GM21526 (cell line): ENCODE measurements around the gene SYT7.

Source experiments
- ATAC-seq: cut with Tn5 transposase; IDR thresholded peaks from one replicate; pipeline ENCODE4 v1.9.1; 2021; ENCODE audit warnings: moderate library complexity; ENCODE audit not compliant: unreplicated experiment, low FRiP score

Gene SYT7

DNA sequence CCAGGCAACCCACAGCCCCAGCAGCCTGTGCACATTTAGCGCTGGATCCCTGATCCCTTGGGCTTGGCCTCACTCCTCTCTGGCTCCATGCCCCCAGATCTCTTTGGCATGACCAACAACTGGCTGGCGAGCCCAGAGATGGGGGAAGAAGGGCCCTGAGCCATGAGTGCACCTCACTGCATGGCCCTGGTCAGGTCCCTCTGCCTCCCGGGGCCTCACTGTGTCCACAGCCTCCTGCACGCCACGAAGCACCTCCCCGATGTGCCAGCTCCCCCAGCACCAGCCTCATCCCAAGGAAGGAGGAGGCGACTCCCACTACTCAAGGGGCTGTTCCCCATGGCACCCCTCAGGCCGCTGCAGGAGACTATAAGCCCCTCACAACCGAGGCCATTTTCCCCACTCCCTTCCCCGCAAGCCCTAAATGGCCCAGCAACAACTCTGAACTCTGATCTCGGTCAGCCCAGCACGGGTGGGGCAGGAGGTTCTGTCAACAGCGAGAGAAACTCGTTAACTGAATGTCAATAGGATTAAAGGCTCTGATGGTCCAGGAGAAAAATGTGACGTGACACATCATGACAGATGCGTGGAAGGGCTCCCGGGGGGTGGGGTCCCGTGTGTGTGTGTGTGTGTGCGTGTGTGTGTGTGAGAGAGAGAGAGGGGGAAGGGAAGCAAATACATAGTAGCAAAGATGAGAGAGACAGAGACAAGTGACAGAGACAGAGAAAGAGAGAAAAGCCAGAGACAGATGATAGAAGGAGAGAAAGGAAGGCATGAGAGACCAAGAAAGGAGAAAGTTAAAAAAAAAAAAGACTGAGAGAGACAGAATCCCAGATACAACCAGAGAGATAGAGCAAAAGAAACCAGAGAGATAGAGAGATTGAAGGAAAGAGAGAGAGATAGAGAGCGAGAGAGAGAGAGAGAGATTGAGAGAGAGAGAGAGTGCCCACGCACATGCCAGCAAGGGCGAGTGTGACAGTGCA, 28.4 kb upstream of the SYT7 start:
- ATAC-seq, result no peak

DNA sequence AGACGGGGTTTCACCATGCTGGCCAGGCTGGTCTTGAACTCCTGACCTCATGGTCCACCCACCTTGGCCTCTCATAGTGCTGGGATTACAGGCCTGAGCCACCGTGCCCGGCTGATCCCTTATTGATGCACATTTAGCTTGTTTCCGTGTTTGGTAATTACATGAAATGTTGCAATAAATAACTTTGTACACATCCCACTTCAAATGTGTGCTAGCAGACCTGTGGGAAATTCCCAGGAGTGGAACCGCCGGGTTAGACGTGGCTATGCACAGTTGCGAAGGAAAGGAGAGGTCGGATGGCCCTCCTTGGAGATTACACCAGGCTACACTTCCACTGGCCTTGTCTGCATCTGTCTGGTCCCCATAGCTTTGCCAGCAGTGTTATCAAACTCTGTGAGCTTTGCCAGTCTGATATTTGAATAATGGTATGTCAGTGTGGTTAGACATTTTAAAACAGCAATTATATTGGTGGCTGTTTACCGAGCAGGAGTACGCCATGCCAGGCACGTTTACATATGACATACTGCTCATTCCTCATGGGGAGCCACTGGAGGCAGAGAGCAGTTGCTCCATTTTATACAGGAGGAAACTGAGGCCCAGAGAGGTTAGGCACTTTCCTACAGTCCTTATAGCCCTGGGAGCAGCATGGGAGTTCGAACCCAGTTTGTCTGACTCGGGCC, 27.2 kb upstream of the SYT7 start:
- no peak for ATAC-seq

DNA sequence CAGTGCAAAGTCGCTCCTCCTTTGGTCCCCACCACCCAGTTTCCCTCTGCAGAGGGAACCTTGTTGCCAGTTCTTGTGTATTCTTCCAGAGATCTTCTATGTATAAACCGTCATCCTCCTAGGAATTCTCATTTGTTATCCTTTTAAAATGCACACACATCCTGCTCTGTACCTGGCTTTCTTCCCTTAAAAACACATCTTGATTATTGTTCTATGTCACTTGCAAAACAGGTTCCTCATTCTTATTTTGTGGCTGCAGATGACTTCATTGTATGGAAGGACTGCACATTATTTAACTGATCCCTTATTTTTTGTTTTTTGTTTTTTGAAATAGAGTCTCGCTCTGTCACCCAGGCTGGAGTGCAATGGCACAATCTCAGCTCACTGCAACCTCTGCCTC, 26.6 kb upstream of the SYT7 start:
- no peak for ATAC-seq

DNA sequence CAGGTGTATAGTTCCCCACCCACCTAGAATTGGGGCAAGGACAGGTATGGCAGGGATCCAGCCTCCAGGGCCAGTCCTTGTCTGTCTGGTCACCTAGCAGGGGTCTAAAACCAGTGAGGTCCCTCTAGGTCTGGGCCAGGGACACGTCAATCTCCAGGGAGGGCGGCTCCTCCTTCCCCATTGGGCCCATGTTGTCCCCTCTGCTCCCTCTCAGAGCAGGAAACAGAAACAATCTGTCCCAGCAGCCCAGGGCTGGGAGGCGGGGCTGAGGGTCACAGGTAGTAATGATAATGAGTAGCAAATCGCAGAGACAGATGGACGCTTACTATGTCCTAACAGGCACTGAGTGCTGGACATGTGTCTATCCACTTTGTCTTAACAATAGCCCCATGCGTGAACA, 22.8 kb upstream of the SYT7 start:
- ATAC-seq, result no peak

DNA sequence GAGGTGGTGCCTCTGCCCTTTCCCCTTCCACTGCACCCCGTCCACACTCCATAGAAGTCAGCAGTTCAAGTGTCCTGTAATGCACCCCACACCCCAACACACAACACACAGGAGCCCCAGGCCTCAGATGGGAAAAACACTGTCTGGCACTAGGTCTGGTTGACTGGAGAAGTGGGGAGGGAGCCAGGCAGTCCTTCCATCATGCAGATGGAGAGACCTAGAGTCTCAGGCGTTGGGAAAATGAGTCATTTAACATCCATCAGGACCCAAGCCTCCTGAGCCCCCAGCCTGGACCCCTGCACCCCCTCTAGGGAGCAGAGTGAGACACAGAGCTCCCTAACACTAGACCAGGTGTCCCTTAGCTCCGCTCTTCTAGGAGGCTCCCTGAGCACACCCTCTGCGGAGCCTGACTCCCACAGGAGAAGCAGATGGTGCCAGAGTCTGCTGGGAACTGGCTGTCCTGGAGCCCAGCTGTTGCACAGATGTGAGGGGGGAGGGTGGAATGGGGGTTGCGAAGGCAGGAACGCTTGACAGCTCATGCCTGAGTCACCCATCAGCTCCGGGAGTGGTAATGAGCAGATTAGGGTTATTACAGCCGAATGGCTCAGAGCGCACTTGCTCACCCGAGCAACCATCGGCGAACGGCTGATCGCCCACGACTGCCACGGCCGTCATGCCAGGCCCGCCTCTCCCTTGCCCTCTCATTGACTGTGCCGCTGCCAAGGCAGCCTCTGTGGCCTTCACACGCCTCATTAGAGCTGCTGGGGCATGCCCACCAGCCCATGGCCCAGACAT, 22.1 kb upstream of the SYT7 start:
- no peak for ATAC-seq

DNA sequence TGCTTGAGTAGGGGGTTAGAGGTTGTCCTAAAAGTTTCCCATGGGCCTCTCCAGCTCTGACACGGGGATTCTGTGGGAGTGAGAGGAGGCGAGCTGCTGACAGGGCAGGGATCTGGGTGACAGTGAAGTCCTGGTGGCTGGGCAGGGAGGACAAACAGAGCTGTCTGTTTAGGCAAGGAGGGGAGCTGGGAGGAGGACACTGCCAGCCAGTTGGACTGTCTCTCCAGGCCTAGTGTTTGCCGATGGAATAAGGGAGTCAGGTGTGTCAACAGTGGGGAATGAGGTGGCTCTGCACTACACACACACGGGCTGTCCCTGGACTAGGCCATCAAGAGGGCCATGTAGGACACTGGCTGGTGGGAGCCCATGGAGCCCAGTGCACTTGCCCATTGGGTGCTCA, 20.6 kb upstream of the SYT7 start:
- no peak for ATAC-seq

DNA sequence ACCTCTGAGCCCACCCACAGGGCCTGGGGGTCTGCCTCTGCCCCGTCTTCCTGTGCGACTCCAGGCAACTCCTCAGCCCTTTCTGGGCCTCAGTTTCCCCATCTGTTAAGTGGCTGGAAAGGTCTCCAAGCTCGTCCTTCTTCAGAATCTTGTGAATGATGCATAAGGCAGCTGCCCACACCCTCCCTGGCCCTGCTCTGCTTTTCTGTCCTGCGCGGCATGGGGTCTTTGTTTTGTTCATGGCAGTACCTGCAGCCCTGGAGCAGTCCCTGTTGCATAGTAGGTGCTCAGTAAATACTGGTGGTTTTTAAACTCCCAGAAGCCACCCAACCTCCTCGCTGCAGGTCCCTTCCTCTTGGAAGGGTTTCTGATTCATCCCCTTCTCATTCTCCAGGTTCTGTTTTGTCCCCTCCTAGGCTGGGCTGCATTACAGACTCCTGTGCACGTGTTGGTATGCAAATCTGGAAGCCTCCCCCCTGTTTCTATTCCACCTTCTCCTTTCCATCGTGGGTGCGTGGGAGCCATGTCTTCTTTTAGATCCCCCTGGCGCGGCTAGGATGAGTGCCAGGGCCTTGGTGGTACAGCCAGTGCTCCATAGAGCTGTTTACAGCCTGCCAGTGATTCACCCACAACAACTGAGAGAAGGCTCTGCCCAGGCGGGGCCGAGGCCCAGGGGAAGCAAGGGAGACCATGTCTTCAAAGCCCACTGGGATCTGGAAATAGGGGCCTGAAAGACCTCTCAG, 19.3 kb upstream of the SYT7 start:
- ATAC-seq, result no peak

GRCh38 chr11:61598886-61599868, 18.3 kb upstream of the SYT7 start:
- ATAC-seq, result no peak

DNA sequence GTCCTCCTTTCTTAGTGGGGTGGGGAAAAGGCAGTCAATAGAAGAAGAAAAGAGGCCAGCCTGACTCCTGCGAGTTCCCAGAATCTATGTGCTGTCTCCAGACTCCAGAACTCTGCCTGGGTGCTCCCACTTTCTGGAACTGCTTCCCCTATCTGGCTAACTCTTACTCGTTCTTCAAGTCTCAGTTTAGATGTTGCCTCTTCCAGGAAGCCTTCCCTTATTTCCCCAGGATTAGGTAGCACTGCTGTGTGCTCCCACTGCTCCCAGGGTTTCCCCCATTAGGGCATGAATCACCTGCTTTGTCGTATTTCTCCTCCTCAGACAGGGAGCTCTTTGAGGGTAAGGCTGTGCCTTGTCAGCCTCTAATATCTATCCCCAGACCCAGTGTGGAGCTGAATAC, 17.5 kb upstream of the SYT7 start:
- ATAC-seq, result no peak

DNA sequence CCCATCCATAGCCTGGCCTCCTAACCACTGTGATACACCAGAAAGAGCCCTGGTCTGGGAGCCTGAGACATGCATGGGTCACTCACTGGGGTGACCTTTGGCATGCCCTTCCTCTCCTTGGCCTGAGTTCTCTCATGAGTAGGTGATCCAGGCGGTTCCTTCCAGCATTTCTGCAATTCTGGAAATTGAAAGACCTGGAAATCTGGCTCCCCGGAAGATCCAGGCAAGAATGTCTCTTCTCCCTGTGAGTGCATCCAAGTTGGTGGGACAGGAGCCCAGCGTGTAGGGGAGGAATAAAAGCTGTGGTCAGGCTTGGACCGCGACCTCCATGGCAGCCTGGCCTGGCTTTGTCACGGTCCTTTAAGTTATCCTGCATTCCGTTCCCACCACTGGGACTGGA, 16.1 kb upstream of the SYT7 start:
- ATAC-seq, result no peak

DNA sequence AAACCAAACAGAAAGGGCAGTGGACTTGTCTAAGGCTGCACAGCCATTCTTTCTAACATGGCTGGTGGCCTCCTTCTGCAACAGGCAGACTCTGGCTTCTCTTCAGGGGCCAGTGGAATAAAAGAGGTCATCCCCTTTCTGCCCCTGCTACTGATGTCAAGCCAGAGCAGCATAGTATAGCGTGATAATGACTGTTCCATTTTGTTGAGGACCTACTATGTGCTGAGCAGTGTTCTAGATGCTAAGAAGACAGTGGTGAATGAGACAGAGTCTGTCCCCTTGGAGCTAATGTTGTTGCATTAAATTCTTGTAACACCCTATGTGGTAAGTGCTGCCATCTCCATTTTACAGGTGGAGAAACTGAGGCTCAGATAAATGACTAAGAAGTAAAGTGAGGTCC, 15.7 kb upstream of the SYT7 start:
- no peak for ATAC-seq

DNA sequence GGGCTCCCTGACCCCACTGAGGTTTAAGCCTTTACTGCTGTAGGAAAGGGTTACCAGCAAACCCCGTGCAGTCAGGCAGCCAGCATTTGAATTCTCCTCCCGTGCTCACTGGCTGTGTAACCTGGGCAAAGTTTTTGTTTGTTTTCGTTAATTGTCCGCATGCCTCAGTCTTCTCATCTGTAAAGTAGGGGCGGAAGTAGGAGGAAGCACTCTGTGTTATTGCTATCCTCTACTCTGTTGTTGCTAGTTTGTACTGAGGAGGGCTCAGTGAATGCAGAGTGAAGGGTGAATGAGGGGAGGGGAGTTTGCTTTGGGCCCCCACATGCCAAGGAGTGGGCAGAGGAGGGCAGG, 14.0 kb upstream of the SYT7 start:
- no peak for ATAC-seq

DNA sequence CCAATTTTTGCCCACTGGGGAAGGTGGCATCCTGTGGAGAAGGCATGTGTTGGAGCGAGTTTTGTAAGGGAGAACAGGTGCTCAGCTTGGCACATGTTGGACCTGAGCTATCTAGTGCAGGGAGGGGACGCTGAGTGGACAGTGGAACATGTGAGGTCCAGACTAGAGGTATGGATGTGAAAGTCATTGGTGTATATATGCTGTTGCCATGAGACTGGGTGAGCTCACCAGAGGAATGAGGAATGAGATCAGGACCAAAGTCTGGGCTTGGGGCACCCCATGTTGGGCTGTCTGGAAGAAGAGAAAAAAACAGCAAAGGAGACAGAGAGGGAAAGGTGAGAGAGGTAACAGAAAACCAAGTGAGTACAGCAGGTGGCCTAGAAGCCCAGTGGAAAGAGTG, 12.3 kb upstream of the SYT7 start:
- ATAC-seq, result no peak

DNA sequence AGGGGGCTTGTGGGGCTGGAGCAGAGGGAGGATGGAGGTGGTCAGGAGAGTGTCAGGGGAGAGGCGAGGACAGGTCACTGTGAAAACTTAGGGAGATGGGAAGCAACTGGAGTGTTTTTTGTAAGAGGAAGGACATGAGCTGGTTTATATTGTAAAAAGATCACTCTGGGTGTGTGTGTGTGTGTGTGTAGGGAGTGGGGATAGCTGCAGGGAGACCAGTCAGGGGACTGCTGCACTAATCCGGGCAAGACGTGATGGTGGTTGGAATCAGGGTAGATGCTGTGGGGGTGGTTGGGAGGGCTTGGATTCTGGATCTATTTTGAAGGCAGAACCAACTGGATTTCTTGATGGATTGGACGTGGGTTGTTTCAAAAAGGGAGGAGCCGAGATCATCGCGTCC, 11.3 kb upstream of the SYT7 start:
- no peak for ATAC-seq

DNA sequence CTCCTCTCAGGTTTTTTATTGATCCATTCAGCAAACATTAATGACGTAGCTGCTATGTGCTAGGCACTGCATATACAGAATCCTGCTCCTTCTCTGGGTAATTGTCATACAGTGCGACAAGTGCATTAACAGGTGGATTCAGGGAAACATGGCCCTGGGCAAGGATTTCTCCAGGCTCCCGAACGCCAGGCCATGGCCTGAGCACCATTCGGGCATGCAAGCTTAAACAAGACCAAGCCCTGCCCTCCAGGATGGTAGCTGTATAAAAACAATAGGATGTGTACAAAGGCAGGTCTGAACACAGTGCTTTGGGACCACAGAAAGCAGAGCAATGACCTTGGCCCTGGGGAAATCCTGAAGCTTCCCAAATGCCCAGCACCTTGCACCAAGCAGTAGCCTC, 9.1 kb upstream of the SYT7 start:
- no peak for ATAC-seq

- no peak for ATAC-seq
Observed at GRCh38 chr11:61588728-61589191, 7.9 kb upstream of the SYT7 start.

DNA sequence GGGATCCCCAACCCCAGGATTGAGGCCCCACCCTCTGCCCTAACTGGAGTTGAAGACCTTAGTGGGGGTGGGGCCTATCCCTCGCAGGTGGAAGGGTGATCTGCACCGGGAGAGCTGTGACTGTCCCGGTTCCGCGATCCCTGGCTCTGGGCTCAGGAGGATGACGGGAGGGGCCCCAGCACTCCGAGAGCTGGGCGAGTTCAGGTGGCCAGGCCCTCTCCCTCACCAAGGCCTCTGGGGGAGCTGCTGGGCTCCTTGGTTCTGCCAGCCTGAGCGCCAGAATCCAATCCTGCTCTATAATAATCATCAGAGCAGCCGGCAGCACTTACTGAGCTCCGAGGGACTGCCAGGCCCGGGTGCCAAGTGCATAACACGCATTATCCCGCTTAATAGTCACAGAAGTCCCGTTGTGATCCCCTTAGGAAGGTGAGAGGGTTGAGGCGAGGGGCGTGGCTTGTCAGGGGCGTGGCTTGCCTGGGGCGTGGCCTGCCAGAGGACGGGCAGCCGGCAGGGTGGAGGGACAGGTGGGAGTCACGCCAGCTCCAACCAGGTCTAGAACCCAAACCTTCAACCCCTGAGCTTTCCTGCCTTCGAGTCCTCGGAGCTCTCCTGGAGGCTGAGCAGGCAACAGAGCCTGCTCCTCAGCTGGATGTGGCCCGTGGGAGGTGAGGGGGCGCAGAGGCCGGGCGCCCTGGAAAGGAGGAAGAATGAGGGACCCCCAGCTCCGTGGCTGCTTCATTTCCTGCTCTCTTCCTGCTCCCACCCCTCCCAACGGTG, 7.3 kb upstream of the SYT7 start:
- no peak for ATAC-seq

DNA sequence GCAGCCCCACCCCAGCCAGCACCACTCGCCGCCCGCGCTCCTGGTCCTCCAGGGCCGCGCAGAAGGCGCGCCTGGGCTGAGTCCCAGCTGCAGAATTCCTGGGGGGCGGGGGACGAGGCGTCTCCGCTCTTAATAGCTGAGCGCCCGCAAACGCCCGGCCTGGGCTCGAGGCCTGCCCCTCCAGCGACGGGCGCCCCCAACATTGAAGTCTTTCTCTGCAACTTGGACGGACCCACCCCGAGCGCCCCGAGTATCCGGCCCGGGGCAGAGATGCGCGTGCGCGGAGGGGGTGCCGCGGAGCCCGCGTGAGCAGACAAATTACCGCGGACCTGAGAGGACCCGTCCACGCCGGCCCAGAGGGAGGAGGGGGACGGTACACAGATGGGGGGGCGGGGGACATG, 6.7 kb upstream of the SYT7 start:
- no peak for ATAC-seq
